GM18507 (cell line): ENCODE measurements around the gene FAM185A.
A peak's percentile ranks its signal among the peaks of the same experiment; 100 is the strongest.
"Not testable (repeated sequence)": the region's sequence is repeated elsewhere in the genome, so short reads cannot be mapped to it uniquely, and the experiment has no call there.

ENCODE experiments used
- DNase-seq: peaks from one replicate; pipeline ENCODE4 v3.0.0; 2011; ENCODE audit warnings: low read depth; ENCODE audit not compliant: insufficient read length; ENCODE audit errors: extremely low spot score
- FAIRE-seq: peaks from 2 replicates; lab custom pipeline; 2011; peaks lifted over from hg19 to GRCh38; lab: Jason Lieb, UNC

Gene FAM185A

DNA sequence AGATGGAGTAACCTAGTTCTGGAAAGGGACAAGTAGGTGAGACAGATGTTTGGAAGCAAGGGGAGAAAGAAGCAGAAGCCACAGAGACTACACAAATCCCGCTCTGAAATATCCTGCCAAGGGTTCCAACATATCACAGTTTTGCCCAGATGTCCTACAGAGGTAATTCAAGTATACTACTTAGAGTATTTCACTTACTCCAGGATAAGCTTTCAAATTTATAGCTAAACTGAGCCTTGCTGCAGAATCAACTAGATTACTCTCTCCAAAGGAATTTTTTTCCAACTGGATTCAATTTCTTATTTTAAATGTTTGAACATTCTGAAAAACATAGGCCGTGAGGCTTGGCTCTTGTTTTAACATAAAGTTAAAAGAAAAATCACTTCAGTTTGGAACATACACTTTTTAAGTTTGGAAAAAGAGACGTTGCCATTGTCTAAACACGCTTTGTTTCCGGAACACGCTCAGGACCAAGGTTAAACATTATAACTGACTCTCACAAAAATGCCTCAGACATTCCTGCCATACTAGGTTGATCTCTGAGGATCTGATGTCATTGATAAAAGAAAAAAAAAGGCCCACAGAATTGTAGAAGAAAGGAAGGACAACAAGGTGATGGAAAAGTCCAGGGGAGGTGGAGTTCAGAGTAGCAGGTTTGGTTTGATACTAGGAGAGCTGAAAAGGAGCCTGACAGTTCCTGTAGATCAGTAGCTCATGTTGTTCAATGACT, 74.8 kb downstream of the FAM185A start:
- FAIRE-seq, result no peak
- no peak for DNase-seq

- no peak for FAIRE-seq
- no peak for DNase-seq
These were observed 79.5 kb downstream of the FAM185A start for GRCh38 chr7:102828286-102828685.

DNA sequence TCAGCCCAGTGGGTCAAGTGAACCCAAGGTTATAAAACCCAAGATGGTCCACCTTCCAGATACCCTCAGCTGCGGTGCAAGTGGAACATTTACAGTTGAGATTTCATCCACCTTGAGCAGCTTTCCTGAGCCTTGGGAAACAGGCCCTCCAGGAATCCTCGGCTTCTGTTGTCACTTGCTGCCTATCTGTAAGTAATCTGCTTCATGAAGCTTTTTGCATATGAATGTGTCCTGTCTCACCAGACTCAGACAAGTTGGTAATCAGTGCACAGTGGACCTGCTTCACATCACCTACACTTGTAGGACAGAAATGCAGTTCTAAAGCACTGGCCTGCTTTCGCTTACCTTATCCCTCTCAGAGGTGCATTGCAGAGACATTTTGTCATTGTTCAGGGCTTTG, 80.3 kb downstream of the FAM185A start:
- FAIRE-seq, result no peak
- DNase-seq, result no peak

- no peak for FAIRE-seq
- DNase-seq, result no peak
These were observed 81.4 kb downstream of the FAM185A start for GRCh38 chr7:102830197-102830596.

DNA sequence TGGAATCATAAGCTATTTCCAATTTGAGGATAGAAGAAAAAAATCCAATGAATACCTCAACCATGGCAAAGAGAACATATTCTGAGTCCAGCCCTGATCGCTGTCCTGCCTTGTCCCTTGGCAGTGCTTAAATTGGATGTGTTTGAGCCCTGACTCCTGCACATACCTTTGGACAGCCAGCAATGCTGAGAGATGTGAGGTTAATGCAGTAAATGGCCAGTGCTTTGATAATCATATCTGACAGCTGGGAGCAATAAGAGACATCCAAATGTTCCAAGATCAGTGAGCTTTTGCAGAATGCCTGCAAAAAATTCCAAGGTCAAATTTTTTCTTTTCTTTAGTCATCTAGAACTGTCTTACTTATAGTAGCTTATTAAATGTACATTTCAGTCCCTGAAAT, 83.9 kb downstream of the FAM185A start:
- FAIRE-seq (no peak), DNase-seq (no peak)

DNA sequence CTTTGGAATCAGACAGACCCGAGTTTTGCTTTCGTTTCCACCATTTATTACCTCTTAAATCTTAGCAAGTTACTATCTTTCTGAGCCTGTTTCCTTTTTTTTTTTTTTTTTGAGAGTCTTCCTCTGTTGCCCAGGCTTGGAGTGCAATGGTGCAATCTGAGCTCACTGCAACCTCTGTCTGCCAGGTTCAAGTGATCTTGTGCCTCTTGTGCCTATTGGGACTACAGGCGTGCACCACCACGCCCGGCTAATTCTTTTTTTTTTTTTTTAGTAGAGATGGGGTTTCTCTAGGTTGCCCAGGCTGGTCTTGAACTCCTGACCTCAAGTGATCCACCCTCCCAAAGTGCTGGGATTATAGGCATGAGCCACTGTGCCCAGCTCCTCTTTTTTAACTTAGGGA, 84.5 kb downstream of the FAM185A start:
- FAIRE-seq, result no peak
- no peak for DNase-seq

GRCh38 chr7:102834466-102834865, 85.7 kb downstream of the FAM185A start:
- DNase-seq (no peak), FAIRE-seq (no peak)

- FAIRE-seq (peak; percentile 73), DNase-seq (peak; percentile 4)
These were observed 86.2 kb downstream of the FAM185A start for GRCh38 chr7:102834999-102835398.

- DNase-seq (no peak), FAIRE-seq (no peak)
These were observed 87.6 kb downstream of the FAM185A start for GRCh38 chr7:102836191-102836919.

- FAIRE-seq (no peak), DNase-seq (no peak)
These were observed 88.2 kb downstream of the FAM185A start for GRCh38 chr7:102836977-102837376.

DNA sequence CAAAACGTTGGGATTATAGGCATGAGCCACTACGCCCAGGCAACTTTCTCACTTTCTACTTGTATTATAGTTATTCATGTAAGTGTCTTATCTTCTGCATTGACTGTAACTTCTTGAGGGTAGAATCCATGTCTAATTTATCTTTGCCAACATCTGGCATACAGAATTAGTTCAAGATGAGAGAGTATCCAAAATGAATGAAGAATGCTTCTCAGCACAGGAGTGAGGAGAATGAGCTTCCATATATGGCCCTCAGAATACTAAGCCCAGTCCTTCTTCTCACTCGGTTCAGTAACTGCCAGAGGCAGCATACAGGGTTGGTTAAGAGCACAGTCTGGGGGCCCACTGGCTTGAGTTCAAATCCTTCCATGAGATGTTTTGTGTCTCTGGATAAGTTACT, 89.0 kb downstream of the FAM185A start:
- FAIRE-seq (no peak), DNase-seq (no peak)

GRCh38 chr7:102838572-102839101, 89.8 kb downstream of the FAM185A start:
- DNase-seq, FAIRE-seq: not testable (repeated sequence)

DNA sequence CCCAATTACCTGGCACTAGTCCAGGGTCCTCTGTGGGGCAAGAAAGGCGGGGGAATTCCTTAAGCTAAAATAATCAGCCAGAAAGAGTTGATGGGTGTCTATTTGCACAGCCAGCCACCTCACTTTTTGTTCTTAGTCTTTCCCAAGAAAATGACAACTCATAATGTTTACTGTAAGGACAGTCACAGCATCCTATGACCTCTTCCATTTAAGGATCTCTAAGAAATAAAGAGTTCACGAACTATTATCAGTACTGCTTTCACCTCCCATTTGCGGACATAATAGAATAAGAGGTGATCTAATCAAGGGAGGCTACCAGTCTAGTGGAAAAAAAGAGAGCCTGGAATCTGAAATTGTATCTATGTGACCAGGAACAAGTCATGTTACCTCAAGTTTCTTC, 91.6 kb downstream of the FAM185A start:
- FAIRE-seq, result no peak
- no peak for DNase-seq

DNA sequence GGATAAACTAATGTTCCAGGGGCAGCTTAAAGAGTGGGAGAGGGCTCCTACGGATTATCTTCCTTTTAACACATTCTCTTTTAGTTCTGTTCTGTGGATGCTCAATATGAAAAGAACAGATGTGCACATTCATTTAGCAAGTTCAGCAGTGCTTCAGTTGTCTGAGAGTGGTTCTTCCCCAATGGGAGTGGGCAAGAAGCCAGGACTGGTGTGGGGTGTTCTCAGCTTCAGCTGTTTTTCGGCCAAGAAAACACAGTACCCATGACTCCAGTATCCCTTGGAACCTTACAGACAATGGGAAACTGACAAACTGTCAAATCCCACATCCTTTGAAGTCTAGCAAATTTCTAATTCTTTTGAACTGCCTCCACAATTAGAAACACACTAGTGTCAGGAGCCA, 92.5 kb downstream of the FAM185A start:
- FAIRE-seq (no peak), DNase-seq (no peak)

DNA sequence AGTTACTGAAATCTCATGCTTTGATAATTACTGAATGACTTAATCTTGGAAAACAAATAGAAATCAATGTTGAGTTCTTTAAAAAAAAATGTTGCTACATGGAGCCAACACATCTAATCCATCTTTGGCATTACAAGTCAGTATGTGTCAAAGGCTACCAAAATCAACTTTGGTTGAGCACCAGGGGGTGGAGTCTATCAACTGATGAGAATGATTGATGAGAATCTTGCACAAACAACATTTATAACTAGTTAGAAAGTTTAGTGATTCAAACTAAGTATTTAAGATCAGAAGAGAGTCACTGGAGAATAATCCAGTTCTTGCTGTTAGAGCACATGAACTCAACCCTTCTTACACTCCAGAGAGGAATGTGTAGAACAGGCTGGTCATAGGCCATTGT, 93.5 kb downstream of the FAM185A start:
- FAIRE-seq, result no peak
- no peak for DNase-seq

GRCh38 chr7:102843850-102844249, 95.1 kb downstream of the FAM185A start:
- DNase-seq, result no peak
- FAIRE-seq, result peak; percentile 69

GRCh38 chr7:102845346-102845745, 96.5 kb downstream of the FAM185A start:
- no peak for FAIRE-seq
- no peak for DNase-seq

DNA sequence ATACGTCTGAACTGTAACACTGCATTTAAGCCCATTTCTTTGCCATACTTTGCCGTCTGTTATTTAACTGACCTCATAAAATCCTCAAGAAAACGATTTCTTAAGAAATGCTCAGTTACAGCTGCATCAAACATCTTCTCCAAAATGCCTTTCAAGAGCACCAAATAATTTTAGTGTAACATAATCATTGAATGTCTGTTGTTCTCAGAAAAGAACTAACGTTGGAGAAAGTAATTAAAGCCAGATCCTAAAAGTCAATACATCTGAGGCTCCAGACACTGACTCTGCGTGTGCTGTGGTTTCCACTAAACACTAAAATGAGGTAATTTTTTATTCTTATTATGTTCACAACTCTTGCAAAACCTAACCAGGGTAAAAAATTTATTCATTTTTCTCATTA, 100.3 kb downstream of the FAM185A start:
- no peak for FAIRE-seq
- DNase-seq, result no peak

DNA sequence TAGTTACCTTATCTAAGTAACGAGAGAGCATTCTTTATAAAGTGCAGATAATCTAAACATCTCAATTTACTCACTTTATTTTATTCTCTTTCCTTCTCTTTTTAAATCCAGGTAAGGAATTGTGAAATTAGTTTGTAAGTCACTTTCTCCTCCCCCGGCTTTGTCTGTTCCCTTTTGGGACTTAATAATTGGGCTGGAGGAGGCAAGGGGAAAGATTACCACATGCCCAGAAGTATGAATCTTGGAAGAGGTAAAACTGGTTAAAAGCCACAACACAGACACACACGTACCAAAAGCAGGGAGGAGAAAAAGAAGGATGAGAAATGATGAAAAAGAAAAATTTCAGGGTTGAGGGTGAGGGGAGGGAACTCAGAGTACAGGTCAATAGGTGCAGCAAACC, 100.7 kb downstream of the FAM185A start:
- FAIRE-seq (no peak), DNase-seq (no peak)

GRCh38 chr7:102856036-102856435, 107.2 kb downstream of the FAM185A start:
- FAIRE-seq (no peak), DNase-seq (no peak)
